NT2/D1 (cell line): ENCODE data around the gene ATP1A4.

Source experiments
- SUZ12 ChIP-seq: IDR thresholded peaks from 2 replicates; pipeline ENCODE4 v1.6.1; 2011; ENCODE audit not compliant: insufficient read length, insufficient read depth; ENCODE audit errors: extremely low read depth
- YY1 ChIP-seq: IDR thresholded peaks from 2 replicates; pipeline ENCODE4 v1.6.1; 2011; ENCODE audit not compliant: insufficient read length, insufficient read depth

DNA sequence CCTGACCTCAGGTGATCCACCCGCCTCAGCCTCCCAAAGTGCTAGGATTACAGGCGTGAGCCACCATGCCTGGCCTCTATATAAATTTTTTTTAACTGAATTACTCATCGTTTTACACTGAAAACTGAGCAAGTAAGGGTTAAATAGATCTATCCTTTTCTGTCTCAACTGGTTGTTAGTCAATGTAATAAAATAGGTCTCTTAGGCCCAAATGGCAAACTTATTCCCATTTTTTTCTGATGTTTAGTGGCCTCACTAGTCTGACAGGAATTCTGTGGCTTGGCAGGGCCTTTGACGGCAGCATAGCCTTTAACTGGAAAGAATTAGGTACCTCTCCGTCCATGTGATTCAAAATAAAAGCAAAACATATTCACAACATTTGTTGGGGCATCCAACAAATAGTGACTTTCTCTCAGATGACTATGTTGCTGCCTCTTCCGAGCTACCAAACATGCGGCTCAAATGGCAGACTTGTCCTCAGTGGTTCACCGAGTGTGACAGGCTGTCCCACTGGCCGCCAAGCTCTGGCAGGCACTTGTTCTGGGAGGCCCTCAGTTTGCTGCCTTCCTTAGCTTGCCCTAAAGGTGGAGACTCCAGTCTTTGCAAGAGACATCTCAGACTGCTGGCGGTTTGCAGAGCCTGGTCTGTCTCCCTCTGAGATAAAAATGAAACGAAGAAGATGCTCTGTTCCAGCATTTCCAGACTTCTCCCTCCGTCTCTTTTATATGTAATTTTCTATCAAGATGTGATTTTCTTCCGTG is 17.4 kb downstream of the ATP1A4 start:
- TF ChIP-seq YY1 (no peak), SUZ12 (no peak)
